ENCODE data around the gene ITGA5.

The ITGA5 gene

DNA sequence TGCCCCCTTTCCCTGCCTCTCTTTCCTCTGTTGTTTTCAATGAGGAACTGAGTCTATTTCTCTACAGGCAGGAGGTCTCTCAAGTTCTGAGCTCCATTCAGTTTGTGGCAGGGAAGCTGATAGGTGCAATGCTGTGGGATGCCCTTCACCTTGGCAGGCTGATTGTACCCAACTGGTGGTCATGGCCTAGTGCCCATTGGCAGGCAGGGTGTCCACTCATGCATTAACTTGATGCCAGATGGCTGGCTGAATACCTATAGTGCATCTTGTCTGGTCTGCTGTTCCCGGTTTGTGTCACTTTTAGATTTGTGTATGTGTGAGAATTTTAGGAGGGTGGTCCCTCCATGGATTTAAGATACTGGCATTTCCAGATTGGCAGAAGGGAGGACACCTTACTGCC is 20.0 kb upstream of the ITGA5 start:
- no peak overlapping the region for H3K4me3 Mint-ChIP-seq
- no peak overlapping the region for H3K27ac Mint-ChIP-seq
- H3K4me1 Mint-ChIP-seq, result peaks cover 6% of the 10 kb centered on the region
- peaks cover 29% of the 10 kb centered on the region for H3K27me3 Mint-ChIP-seq
- ATAC-seq, result no peak
- H3K36me3 Mint-ChIP-seq, result no peaks in the 10 kb centered on the region
- H3K9me3 Mint-ChIP-seq, result no peaks in the 10 kb centered on the region

- no peak overlapping the region for H3K27ac Mint-ChIP-seq
- H3K4me1 Mint-ChIP-seq, result peaks cover 6% of the 10 kb centered on the region
- ATAC-seq, result no peak
- H3K36me3 Mint-ChIP-seq, result no peaks in the 10 kb centered on the region
- H3K27me3 Mint-ChIP-seq, result peaks cover 29% of the 10 kb centered on the region
- H3K4me3 Mint-ChIP-seq, result no peak overlapping the region
- no peaks in the 10 kb centered on the region for H3K9me3 Mint-ChIP-seq
These were observed 19.5 kb upstream of the ITGA5 start for GRCh38 chr12:54438517-54438916.

DNA sequence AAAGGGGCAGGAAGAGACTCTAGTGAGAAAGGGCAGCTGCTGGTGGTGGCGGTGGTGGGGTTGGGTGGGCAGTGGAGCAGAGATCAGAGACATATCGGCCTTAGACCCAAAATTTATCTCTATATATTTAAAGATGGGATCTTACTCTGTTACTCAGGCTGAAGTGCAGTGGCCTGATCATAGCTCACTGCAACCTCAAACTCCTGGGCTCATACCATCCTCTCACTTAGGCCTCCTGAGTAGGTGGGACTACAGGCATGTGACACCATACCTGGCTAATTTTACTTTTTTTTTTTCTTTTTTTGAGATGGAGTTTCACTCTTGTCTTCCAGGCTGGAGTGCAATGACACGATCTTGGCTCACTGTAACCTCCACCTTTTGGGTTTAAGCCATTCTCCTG is 18.6 kb upstream of the ITGA5 start:
- H3K9me3 Mint-ChIP-seq, result no peaks in the 10 kb centered on the region
- peaks cover 29% of the 10 kb centered on the region for H3K27me3 Mint-ChIP-seq
- no peak for ATAC-seq
- peaks cover 6% of the 10 kb centered on the region for H3K4me1 Mint-ChIP-seq
- H3K36me3 Mint-ChIP-seq, result no peaks in the 10 kb centered on the region
- H3K27ac Mint-ChIP-seq, result no peak overlapping the region
- H3K4me3 Mint-ChIP-seq, result no peak overlapping the region

DNA sequence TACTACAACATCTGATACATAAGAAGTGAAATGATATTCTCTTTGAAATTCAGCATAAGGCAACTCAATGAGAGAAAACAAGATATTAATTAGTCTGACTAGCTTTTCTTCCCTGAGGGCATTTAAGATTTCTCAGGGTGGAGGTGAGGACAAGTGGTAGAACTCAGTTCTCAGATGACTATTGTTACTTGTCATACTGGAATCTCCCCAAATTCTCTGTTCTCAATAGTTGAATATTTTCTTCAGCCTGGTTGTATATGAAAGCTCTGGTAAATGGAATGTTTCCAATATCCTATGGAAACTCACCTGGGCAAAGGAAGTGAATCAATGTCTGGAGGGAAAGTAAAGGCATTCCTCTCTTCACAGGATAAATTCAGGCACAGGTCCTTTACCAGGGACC is 18.2 kb upstream of the ITGA5 start:
- Mint-ChIP-seq H3K27ac (no peak overlapping the region), H3K9me3 (no peaks in the 10 kb centered on the region), H3K4me3 (no peak overlapping the region), H3K4me1 (peaks cover 6% of the 10 kb centered on the region), H3K36me3 (no peaks in the 10 kb centered on the region), H3K27me3 (peaks cover 32% of the 10 kb centered on the region)
- no peak for ATAC-seq

DNA sequence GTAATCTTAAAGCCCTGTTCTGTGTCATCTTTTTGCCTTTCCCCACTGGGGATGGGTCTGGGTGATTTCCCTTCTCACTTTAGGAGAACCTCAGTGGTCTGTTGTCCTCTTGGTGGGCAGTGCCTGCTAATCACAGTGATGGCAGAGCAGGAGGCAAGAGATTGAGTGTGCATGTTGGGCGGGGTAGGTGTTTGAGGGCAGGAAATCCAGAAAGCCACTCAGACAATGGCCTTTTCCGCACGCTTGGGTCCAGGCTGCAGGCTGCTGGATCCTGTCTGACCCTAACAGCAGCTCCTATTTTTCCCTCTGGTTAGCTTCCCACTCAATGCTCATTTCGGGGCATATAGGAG is 13.7 kb upstream of the ITGA5 start:
- no peak overlapping the region for H3K4me3 Mint-ChIP-seq
- H3K27me3 Mint-ChIP-seq, result peaks cover 43% of the 10 kb centered on the region
- ATAC-seq, result no peak
- no peaks in the 10 kb centered on the region for H3K36me3 Mint-ChIP-seq
- H3K4me1 Mint-ChIP-seq, result no peaks in the 10 kb centered on the region
- H3K27ac Mint-ChIP-seq, result no peak overlapping the region
- no peaks in the 10 kb centered on the region for H3K9me3 Mint-ChIP-seq

GRCh38 chr12:54431911-54432814 is 13.1 kb upstream of the ITGA5 start:
- no peak for ATAC-seq
- H3K4me3 Mint-ChIP-seq, result no peak overlapping the region

GRCh38 chr12:54430471-54431069 is 11.5 kb upstream of the ITGA5 start:
- H3K4me1 Mint-ChIP-seq, result no peaks in the 10 kb centered on the region
- peaks cover 56% of the 10 kb centered on the region for H3K27me3 Mint-ChIP-seq
- H3K4me3 Mint-ChIP-seq, result no peak overlapping the region
- no peaks in the 10 kb centered on the region for H3K36me3 Mint-ChIP-seq
- no peak overlapping the region for H3K27ac Mint-ChIP-seq
- H3K9me3 Mint-ChIP-seq, result no peaks in the 10 kb centered on the region
- ATAC-seq, result no peak

More at GRCh38 chr12:54431911-54432814, 13.1 kb upstream of the ITGA5 start:
- H3K27ac Mint-ChIP-seq, result no peak overlapping the region
- peaks cover 49% of the 10 kb centered on the region for H3K27me3 Mint-ChIP-seq
- no peaks in the 10 kb centered on the region for H3K9me3 Mint-ChIP-seq
- no peaks in the 10 kb centered on the region for H3K4me1 Mint-ChIP-seq
- no peaks in the 10 kb centered on the region for H3K36me3 Mint-ChIP-seq

DNA sequence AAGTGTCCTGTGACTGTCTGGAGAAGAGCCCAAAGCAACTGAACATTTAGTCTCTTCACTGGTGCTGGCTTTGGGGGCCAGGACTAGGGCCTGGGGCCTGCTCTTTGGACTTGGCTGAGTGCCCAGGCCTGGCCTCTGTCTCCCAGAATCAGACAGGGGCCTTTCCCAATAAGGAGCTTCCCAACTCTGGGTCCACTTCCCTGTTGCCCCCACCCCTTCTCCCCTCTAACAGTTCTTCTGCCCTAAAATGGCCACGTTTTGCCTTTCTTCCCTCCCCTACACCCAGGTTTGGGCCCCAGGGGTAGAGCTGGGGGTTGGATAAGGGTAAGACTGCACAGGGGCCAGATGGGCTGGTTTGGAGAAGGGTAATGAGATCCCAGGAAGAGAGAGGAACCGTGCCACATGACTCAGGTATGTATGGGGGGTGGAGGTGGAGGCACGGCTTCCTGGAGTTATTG is 10.0 kb upstream of the ITGA5 start:
- no peaks in the 10 kb centered on the region for H3K36me3 Mint-ChIP-seq
- H3K4me3 Mint-ChIP-seq, result no peak overlapping the region
- peaks cover 66% of the 10 kb centered on the region for H3K27me3 Mint-ChIP-seq
- H3K4me1 Mint-ChIP-seq, result no peaks in the 10 kb centered on the region
- no peak for ATAC-seq
- H3K9me3 Mint-ChIP-seq, result no peaks in the 10 kb centered on the region
- H3K27ac Mint-ChIP-seq, result no peak overlapping the region

GRCh38 chr12:54428050-54429013 is 9.3 kb upstream of the ITGA5 start:
- no peak for ATAC-seq
- Mint-ChIP-seq H3K4me1 (no peaks in the 10 kb centered on the region), H3K27ac (no peak overlapping the region), H3K4me3 (no peak overlapping the region), H3K9me3 (no peaks in the 10 kb centered on the region), H3K36me3 (no peaks in the 10 kb centered on the region), H3K27me3 (peaks cover 71% of the 10 kb centered on the region)

DNA sequence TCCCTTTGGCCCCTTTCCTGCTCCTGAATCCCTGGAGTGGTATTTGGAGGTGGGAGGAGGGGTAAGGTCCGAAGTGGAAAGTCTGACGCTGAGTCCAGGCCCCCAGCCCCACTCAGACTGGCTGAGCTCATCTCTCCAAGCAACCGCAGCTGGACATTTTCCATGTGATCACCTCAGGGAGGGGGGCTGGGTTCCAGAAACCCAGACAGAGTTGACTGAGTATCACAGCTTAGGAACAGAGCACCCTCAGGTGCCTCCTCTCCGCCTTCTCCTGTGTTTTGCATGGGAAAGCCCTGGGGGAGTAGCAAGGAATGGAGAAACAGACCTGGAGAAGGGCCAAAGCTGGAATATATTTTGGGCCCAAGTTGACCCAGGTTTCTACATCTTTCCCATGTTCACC is 8.0 kb upstream of the ITGA5 start:
- Mint-ChIP-seq H3K9me3 (no peaks in the 10 kb centered on the region), H3K36me3 (no peaks in the 10 kb centered on the region), H3K4me1 (no peaks in the 10 kb centered on the region), H3K4me3 (no peak overlapping the region), H3K27ac (no peak overlapping the region), H3K27me3 (peaks cover 78% of the 10 kb centered on the region)
- ATAC-seq, result no peak

DNA sequence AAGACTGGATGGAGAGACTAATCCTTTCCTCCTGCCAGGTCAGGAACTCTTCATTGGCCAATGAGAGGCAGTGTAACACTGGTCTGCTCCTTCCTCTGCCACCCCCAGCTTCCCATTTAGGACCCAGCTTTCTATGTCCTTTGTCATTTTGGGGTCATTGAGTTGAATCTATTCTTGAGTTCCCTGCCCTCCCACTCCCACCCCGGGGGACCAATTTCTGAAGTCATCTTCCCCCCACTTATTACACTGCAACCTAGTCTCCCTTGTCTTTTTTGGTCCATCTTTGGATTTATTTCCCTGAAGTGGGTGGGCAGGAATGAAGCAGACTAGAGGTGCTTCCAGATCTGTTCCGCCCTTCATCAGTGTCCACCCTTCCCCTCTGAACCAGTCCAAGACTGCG is 7.6 kb upstream of the ITGA5 start:
- Mint-ChIP-seq H3K27me3 (peaks cover 78% of the 10 kb centered on the region), H3K9me3 (no peaks in the 10 kb centered on the region), H3K27ac (no peak overlapping the region), H3K4me3 (no peak overlapping the region), H3K36me3 (no peaks in the 10 kb centered on the region), H3K4me1 (no peaks in the 10 kb centered on the region)
- ATAC-seq, result no peak

- no peaks in the 10 kb centered on the region for H3K4me1 Mint-ChIP-seq
- peaks cover 86% of the 10 kb centered on the region for H3K27me3 Mint-ChIP-seq
- H3K4me3 Mint-ChIP-seq, result no peak overlapping the region
- H3K36me3 Mint-ChIP-seq, result no peaks in the 10 kb centered on the region
- H3K9me3 Mint-ChIP-seq, result no peaks in the 10 kb centered on the region
- H3K27ac Mint-ChIP-seq, result no peak overlapping the region
- no peak for ATAC-seq
These were observed 6.6 kb upstream of the ITGA5 start for GRCh38 chr12:54425702-54426101.

GRCh38 chr12:54424224-54424623 is 5.2 kb upstream of the ITGA5 start:
- H3K9me3 Mint-ChIP-seq, result no peaks in the 10 kb centered on the region
- no peak overlapping the region for H3K27ac Mint-ChIP-seq
- H3K36me3 Mint-ChIP-seq, result no peaks in the 10 kb centered on the region
- H3K4me3 Mint-ChIP-seq, result no peak overlapping the region
- ATAC-seq, result no peak
- H3K4me1 Mint-ChIP-seq, result peaks cover 5% of the 10 kb centered on the region
- peaks cover 86% of the 10 kb centered on the region for H3K27me3 Mint-ChIP-seq

DNA sequence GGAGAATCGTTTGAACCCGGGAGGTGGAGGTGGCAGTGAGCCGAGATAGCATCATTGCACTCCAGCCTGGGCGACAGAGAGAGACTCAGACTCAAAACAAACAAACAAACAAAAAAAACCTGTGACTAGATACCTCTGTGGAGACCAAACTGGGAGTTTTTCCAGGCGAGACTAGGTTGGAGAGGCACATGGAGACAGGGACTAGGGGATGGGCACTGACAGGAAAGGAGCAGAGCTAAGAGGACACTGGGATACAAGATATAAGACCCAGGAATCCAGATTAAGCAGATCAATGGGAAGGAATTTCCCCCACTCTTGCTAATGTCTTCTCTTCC is 4.7 kb upstream of the ITGA5 start:
- Mint-ChIP-seq H3K36me3 (no peaks in the 10 kb centered on the region), H3K4me3 (no peak overlapping the region), H3K27me3 (peaks cover 86% of the 10 kb centered on the region), H3K9me3 (no peaks in the 10 kb centered on the region), H3K4me1 (peaks cover 9% of the 10 kb centered on the region), H3K27ac (no peak overlapping the region)
- ATAC-seq, result no peak

- no peak for ATAC-seq
- Mint-ChIP-seq H3K27ac (no peak overlapping the region), H3K27me3 (peaks cover 80% of the 10 kb centered on the region), H3K4me3 (no peak overlapping the region), H3K4me1 (peaks cover 28% of the 10 kb centered on the region), H3K36me3 (no peaks in the 10 kb centered on the region), H3K9me3 (no peaks in the 10 kb centered on the region)
These were observed 2.8 kb upstream of the ITGA5 start for GRCh38 chr12:54421879-54422250.

All from stimulated activated memory B cell treated with anti-CD40 and anti-IgM and Interleukin-4, amounts not matched to agents 10 μg/mL and 1 μg/mL and 100 μg/mL, for 72 hours (primary cell).